ENCODE data around the gene IFNAR1. TPM values are rescaled to one million over a fixed set of nuclear protein-coding genes. Genes with fewer than 3 reads are reported as not detected.

The IFNAR1 gene
- 34.8 TPM for total RNA-seq (ENCODE audit: unreplicated experiment)
- long read RNA-seq, full-length matches to known transcripts: 16 of 20 reads
- long read RNA-seq, partial matches to known transcripts: 1 of 20 reads
- long read RNA-seq, other reads (novel, unspliced or antisense): 3 of 20 reads

DNA sequence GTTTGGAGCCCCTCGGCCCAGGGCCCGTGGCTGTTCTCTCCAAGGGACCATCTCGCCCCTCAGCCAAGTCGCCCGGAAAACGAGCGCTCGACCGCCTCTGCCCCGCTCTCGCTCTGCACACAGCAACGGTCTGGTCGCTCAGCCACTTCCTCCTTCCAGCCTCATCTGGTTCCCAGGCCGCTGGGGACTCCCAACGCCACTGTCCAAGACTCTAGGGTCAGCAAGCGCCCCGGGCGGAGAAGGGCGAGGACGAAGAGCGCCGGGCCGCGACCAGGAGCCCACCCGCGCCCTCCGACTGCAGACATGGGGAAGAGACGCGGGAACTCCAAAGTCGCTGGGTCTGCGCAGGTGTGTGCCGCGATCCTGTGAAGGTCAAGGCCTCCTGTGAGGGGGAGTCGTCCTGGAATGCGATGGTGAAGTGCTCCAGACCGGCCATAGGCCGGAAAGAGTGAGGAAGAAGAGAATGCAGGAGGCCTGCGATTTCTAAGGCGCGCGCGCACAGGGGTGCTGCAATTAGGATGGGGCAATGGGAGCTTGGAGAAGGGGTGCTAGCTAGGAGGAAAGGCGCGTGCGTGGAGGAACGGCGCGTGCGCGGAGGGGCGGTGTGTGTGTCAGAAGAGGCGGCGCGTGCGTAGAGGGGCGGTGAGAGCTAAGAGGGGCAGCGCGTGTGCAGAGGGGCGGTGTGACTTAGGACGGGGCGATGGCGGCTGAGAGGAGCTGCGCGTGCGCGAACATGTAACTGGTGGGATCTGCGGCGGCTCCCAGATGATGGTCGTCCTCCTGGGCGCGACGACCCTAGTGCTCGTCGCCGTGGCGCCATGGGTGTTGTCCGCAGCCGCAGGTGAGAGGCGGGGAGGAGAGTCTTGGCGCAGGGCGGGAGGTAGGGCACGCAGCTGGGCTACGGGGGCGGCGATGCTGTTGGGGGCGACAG, at the start of gene IFNAR1:
Gene IFNAR1 (plus strand): TSS at position 680 of the 931 bp plus-strand sequence. CDS start 86 bp downstream, at position 766.
- no peak within 1 kb of the TSS for H3K27ac Mint-ChIP-seq (ENCODE audit: unreplicated experiment)
- H3K4me1 Mint-ChIP-seq (ENCODE audit: unreplicated experiment): peaks cover 13% of the 10 kb centered on the region
- peak; percentile 94 for DNase-seq (ENCODE audit: low spot score)
- no peaks in the 10 kb centered on the region for H3K36me3 Mint-ChIP-seq (ENCODE audit: low read depth, unreplicated experiment)
- H3K27me3 Mint-ChIP-seq (ENCODE audit: unreplicated experiment): peaks cover 2% of the 10 kb centered on the region
- no peaks in the 10 kb centered on the region for H3K9me3 Mint-ChIP-seq (ENCODE audit: unreplicated experiment)
- TF ChIP-seq, protein P1, sequence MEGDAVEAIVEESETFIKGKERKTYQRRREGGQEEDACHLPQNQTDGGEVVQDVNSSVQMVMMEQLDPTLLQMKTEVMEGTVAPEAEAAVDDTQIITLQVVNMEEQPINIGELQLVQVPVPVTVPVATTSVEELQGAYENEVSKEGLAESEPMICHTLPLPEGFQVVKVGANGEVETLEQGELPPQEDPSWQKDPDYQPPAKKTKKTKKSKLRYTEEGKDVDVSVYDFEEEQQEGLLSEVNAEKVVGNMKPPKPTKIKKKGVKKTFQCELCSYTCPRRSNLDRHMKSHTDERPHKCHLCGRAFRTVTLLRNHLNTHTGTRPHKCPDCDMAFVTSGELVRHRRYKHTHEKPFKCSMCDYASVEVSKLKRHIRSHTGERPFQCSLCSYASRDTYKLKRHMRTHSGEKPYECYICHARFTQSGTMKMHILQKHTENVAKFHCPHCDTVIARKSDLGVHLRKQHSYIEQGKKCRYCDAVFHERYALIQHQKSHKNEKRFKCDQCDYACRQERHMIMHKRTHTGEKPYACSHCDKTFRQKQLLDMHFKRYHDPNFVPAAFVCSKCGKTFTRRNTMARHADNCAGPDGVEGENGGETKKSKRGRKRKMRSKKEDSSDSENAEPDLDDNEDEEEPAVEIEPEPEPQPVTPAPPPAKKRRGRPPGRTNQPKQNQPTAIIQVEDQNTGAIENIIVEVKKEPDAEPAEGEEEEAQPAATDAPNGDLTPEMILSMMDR (IDR thresholded peaks at IDR 0.05; ENCODE audit: unreplicated experiment): no peak
- no peak within 1 kb of the TSS for H3K4me3 Mint-ChIP-seq (ENCODE audit: unreplicated experiment)

DNA sequence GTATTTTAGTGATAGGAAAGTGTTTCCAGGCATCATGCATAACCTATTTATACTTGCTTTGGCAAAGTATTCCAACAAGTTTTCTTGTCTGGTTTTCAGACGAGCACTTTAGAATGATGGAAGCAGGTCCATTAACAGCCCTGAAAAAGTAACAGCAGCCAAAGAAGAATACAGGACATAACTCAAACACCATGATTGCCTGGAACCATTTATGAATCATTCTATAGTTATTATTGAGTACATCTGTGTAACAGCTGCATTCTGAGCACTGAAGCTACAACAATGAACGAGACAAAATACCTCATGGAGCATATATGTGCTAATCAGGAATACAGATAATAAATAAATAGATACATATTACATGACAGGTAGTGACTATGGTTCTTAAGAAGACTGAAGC, 46.0 kb upstream of the IFNAR1 start:
- DNase-seq (ENCODE audit: low spot score): no peak
- peaks cover 8% of the 10 kb centered on the region for H3K4me1 Mint-ChIP-seq (ENCODE audit: unreplicated experiment)

DNA sequence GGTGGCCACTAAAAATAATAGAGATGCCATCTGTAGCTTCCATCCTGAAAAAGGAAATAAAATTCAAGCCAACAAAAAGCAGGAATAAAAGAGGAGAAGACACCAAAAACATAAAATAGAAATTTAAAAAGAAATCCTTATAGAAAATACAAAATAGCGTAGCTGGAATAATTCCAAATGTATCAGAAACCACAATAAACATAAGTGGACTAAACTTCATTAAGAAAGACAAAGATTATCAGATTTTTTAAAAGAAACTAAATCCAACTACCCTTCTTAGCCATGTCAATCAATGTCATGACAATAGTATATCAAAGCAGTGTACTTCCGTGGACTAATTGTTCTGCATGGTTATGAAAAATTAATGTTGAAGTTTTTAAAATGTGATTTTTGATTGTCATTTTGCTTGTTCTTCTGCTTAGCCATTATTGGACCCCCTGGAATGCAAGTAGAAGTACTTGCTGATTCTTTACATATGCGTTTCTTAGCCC, 45.4 kb upstream of the IFNAR1 start:
- TF ChIP-seq, protein P1 (IDR thresholded peaks at IDR 0.05; ENCODE audit: unreplicated experiment): no peak
- Mint-ChIP-seq H3K36me3 (ENCODE audit: low read depth, unreplicated experiment) (peaks cover 44% of the 10 kb centered on the region), H3K27ac (ENCODE audit: unreplicated experiment) (no peak overlapping the region)

More for the DNA sequence above, 46.0 kb upstream of the IFNAR1 start:
- TF ChIP-seq, protein P1 (IDR thresholded peaks at IDR 0.05; ENCODE audit: unreplicated experiment): no peak
- Mint-ChIP-seq H3K9me3 (ENCODE audit: unreplicated experiment) (no peaks in the 10 kb centered on the region), H3K36me3 (ENCODE audit: low read depth, unreplicated experiment) (peaks cover 43% of the 10 kb centered on the region), H3K27me3 (ENCODE audit: unreplicated experiment) (peaks cover 1% of the 10 kb centered on the region), H3K27ac (ENCODE audit: unreplicated experiment) (no peak overlapping the region), H3K4me3 (ENCODE audit: unreplicated experiment) (no peak overlapping the region)

DNA sequence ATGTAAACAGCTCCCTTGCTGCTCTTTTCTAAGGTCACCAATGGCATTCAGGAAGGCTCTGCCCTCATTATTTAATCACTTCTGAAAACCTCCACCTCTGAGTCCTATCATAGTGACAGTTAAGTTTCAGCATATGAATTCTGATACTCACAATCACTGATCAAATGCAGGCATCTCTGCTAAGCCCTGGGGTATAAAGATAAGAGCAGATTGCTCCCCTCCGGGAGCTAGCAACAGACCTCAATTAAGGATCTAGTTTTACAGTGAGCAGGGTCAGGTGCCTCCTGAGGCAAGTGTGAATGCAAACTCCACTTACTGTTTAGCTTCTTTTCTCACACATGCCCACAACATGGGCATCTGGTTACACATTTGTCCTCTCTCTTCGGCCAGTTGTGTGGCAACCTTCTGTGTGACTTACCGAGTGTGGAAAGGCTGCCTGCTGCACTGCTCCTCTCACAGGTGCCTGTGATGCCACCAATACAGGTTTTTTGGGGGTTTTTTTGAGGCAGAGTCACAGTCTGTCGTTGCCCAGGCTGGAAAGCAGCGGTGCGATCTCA, 43.6 kb upstream of the IFNAR1 start:
- Mint-ChIP-seq H3K27me3 (ENCODE audit: unreplicated experiment) (peaks cover 1% of the 10 kb centered on the region), H3K36me3 (ENCODE audit: low read depth, unreplicated experiment) (peaks cover 55% of the 10 kb centered on the region), H3K27ac (ENCODE audit: unreplicated experiment) (no peak overlapping the region), H3K4me3 (ENCODE audit: unreplicated experiment) (no peak overlapping the region), H3K4me1 (ENCODE audit: unreplicated experiment) (peaks cover 11% of the 10 kb centered on the region), H3K9me3 (ENCODE audit: unreplicated experiment) (no peaks in the 10 kb centered on the region)
- TF ChIP-seq, protein P1 (IDR thresholded peaks at IDR 0.05; ENCODE audit: unreplicated experiment): no peak
- DNase-seq (ENCODE audit: low spot score): no peak

More for the DNA sequence above, 45.4 kb upstream of the IFNAR1 start:
- H3K4me3 Mint-ChIP-seq (ENCODE audit: unreplicated experiment): peak overlapping the region; percentile 9
- DNase-seq (ENCODE audit: low spot score): no peak
- H3K27me3 Mint-ChIP-seq (ENCODE audit: unreplicated experiment): peaks cover 2% of the 10 kb centered on the region
- H3K9me3 Mint-ChIP-seq (ENCODE audit: unreplicated experiment): no peaks in the 10 kb centered on the region
- peaks cover 8% of the 10 kb centered on the region for H3K4me1 Mint-ChIP-seq (ENCODE audit: unreplicated experiment)
